ENCODE data around the gene PARD6G. TPM values are rescaled to one million over a fixed set of nuclear protein-coding genes. Genes with fewer than 3 reads are reported as not detected.

Gene PARD6G
- total RNA-seq, 1 donor from 2014 or later, result 18.9 TPM

- H3K4me3 Mint-ChIP-seq (ENCODE audit: unreplicated experiment), result no peak overlapping the region
- no peak overlapping the region for H3K27ac Mint-ChIP-seq (ENCODE audit: unreplicated experiment)
- no peaks in the 10 kb centered on the region for H3K9me3 Mint-ChIP-seq (ENCODE audit: unreplicated experiment)
- TF ChIP-seq CTCF (IDR thresholded peaks at IDR 0.05), result no peak
- peaks cover 4% of the 10 kb centered on the region for H3K36me3 Mint-ChIP-seq (ENCODE audit: unreplicated experiment)
- DNase-seq (ENCODE audit: extremely low spot score, unreplicated experiment), result no peak
- peaks cover 13% of the 10 kb centered on the region for H3K4me1 Mint-ChIP-seq (ENCODE audit: unreplicated experiment)
- no peaks in the 10 kb centered on the region for H3K27me3 Mint-ChIP-seq (ENCODE audit: unreplicated experiment)
Observed at GRCh38 chr18:80210312-80211083, 36.8 kb downstream of the PARD6G start.

- no peaks in the 10 kb centered on the region for H3K9me3 Mint-ChIP-seq (ENCODE audit: unreplicated experiment)
- peaks cover 2% of the 10 kb centered on the region for H3K36me3 Mint-ChIP-seq (ENCODE audit: unreplicated experiment)
- H3K27ac Mint-ChIP-seq (ENCODE audit: unreplicated experiment), result no peak overlapping the region
- TF ChIP-seq CTCF (IDR thresholded peaks at IDR 0.05), result no peak
- H3K4me1 Mint-ChIP-seq (ENCODE audit: unreplicated experiment), result peaks cover 11% of the 10 kb centered on the region
- H3K27me3 Mint-ChIP-seq (ENCODE audit: unreplicated experiment), result no peaks in the 10 kb centered on the region
- H3K4me3 Mint-ChIP-seq (ENCODE audit: unreplicated experiment), result no peak overlapping the region
- DNase-seq (ENCODE audit: extremely low spot score, unreplicated experiment), result no peak
Observed at GRCh38 chr18:80208620-80209019, 38.7 kb downstream of the PARD6G start.

- Mint-ChIP-seq H3K36me3 (ENCODE audit: unreplicated experiment) (no peaks in the 10 kb centered on the region), H3K4me3 (ENCODE audit: unreplicated experiment) (no peak overlapping the region), H3K9me3 (ENCODE audit: unreplicated experiment) (no peaks in the 10 kb centered on the region)
Observed at GRCh38 chr18:80205294-80205693, 42.0 kb downstream of the PARD6G start.

GRCh38 chr18:80204142-80204541 is 43.2 kb downstream of the PARD6G start:
- TF ChIP-seq CTCF (IDR thresholded peaks at IDR 0.05), result no peak
- DNase-seq (ENCODE audit: extremely low spot score, unreplicated experiment), result no peak
- H3K9me3 Mint-ChIP-seq (ENCODE audit: unreplicated experiment), result no peaks in the 10 kb centered on the region
- no peak overlapping the region for H3K27ac Mint-ChIP-seq (ENCODE audit: unreplicated experiment)
- no peak overlapping the region for H3K4me3 Mint-ChIP-seq (ENCODE audit: unreplicated experiment)
- peaks cover 28% of the 10 kb centered on the region for H3K4me1 Mint-ChIP-seq (ENCODE audit: unreplicated experiment)
- H3K36me3 Mint-ChIP-seq (ENCODE audit: unreplicated experiment), result peaks cover 3% of the 10 kb centered on the region
- H3K27me3 Mint-ChIP-seq (ENCODE audit: unreplicated experiment), result no peaks in the 10 kb centered on the region

More at GRCh38 chr18:80205294-80205693, 42.0 kb downstream of the PARD6G start:
- no peaks in the 10 kb centered on the region for H3K27me3 Mint-ChIP-seq (ENCODE audit: unreplicated experiment)
- TF ChIP-seq CTCF (IDR thresholded peaks at IDR 0.05), result no peak
- DNase-seq (ENCODE audit: extremely low spot score, unreplicated experiment), result no peak
- H3K27ac Mint-ChIP-seq (ENCODE audit: unreplicated experiment), result no peak overlapping the region
- H3K4me1 Mint-ChIP-seq (ENCODE audit: unreplicated experiment), result peaks cover 24% of the 10 kb centered on the region

GRCh38 chr18:80203249-80203648 is 44.1 kb downstream of the PARD6G start:
- TF ChIP-seq CTCF (IDR thresholded peaks at IDR 0.05), result no peak
- peaks cover 3% of the 10 kb centered on the region for H3K36me3 Mint-ChIP-seq (ENCODE audit: unreplicated experiment)
- H3K4me1 Mint-ChIP-seq (ENCODE audit: unreplicated experiment), result peaks cover 34% of the 10 kb centered on the region
- H3K27me3 Mint-ChIP-seq (ENCODE audit: unreplicated experiment), result no peaks in the 10 kb centered on the region
- no peaks in the 10 kb centered on the region for H3K9me3 Mint-ChIP-seq (ENCODE audit: unreplicated experiment)
- no peak overlapping the region for H3K4me3 Mint-ChIP-seq (ENCODE audit: unreplicated experiment)
- DNase-seq (ENCODE audit: extremely low spot score, unreplicated experiment), result no peak
- H3K27ac Mint-ChIP-seq (ENCODE audit: unreplicated experiment), result no peak overlapping the region
